Immature natural killer cell (primary cell): ENCODE results near the gene BDKRB1. TPM values are rescaled to one million over a fixed set of nuclear protein-coding genes. Genes with fewer than 3 reads are reported as not detected.
"Not testable (repeated sequence)": the region's sequence is repeated elsewhere in the genome, so short reads cannot be mapped to it uniquely, and the experiment has no call there.

ENCODE experiments used
- DNase-seq, 3 donors: peaks; one replicate each; pipeline ENCODE4 v3.0.0; 2022; ENCODE audit warnings: mixed read lengths in 1 of 3
- H3K27ac Mint-ChIP-seq, 6 donors: one replicate each; pipeline ENCODE4 v1.8.0; 2020; ENCODE audit warnings: mixed read lengths in 6 of 6, mild to moderate bottlenecking in 5 of 6, inconsistent platforms in 4 of 6, moderate library complexity in 3 of 6
- H3K27me3 Mint-ChIP-seq, 3 donors: one replicate each; pipeline ENCODE4 v1.8.0; 2020 to 2021; ENCODE audit warnings: low read depth in 3 of 3, mild to moderate bottlenecking in 3 of 3, mixed read lengths in 3 of 3, moderate library complexity in 3 of 3, inconsistent platforms in 1 of 3
- H3K36me3 Mint-ChIP-seq, 3 donors: one replicate each; pipeline ENCODE4 v1.8.0; 2020; ENCODE audit warnings: mixed read lengths in 3 of 3, inconsistent platforms in 2 of 3, mild to moderate bottlenecking in 2 of 3
- H3K4me1 Mint-ChIP-seq, 2 donors: one replicate each; pipeline ENCODE4 v1.8.0; 2020; ENCODE audit warnings: inconsistent platforms in 2 of 2, mild to moderate bottlenecking in 2 of 2, mixed read lengths in 2 of 2, moderate library complexity in 1 of 2
- H3K4me3 Mint-ChIP-seq, 5 donors: one replicate each; pipeline ENCODE4 v1.8.0; 2020; ENCODE audit warnings: mild to moderate bottlenecking in 5 of 5, mixed read lengths in 5 of 5, inconsistent platforms in 3 of 5, moderate library complexity in 3 of 5
- H3K9me3 Mint-ChIP-seq, 6 donors: one replicate each; pipeline ENCODE4 v1.8.0; 2020; ENCODE audit warnings: mild to moderate bottlenecking in 6 of 6, mixed read lengths in 6 of 6, inconsistent platforms in 4 of 6, moderate library complexity in 3 of 6
- polyA plus RNA-seq, 3 donors: library from polyadenylated mRNA; unstranded; fragments of 300-500 nt; fragmentation: Illumina TruSeq; gene quantifications; one replicate each; pipeline ENCODE4 v1.2.3, GENCODE V29; 2021

The BDKRB1 gene
- polyA plus RNA-seq, 3 donors from 2014 or later: not detected

- no peak overlapping the region for H3K4me3 Mint-ChIP-seq
These were observed 13.9 kb upstream of the BDKRB1 start for GRCh38 chr14:96242126-96242525.

GRCh38 chr14:96243785-96244184 lies 12.2 kb upstream of the BDKRB1 start:
- Mint-ChIP-seq H3K4me3 (no peak overlapping the region), H3K9me3 (no peaks in the 10 kb centered on the region), H3K27ac (no peak overlapping the region), H3K4me1 (no peaks in the 10 kb centered on the region), H3K36me3 (no peaks in the 10 kb centered on the region), H3K27me3 (peaks cover 6 to 7% (median 6%) of the 10 kb centered on the region in 3 donors)
- no peak for DNase-seq

More at GRCh38 chr14:96242126-96242525, 13.9 kb upstream of the BDKRB1 start:
- H3K4me1 Mint-ChIP-seq: no peaks in the 10 kb centered on the region
- no peaks in the 10 kb centered on the region for H3K9me3 Mint-ChIP-seq
- peaks cover 5 to 7% (median 6%) of the 10 kb centered on the region in 3 donors for H3K27me3 Mint-ChIP-seq
- no peak for DNase-seq
- no peak overlapping the region for H3K27ac Mint-ChIP-seq
- no peaks in the 10 kb centered on the region for H3K36me3 Mint-ChIP-seq

GRCh38 chr14:96245074-96245473 lies 10.9 kb upstream of the BDKRB1 start:
- DNase-seq, H3K4me3 Mint-ChIP-seq, H3K27ac Mint-ChIP-seq, H3K9me3 Mint-ChIP-seq, H3K27me3 Mint-ChIP-seq, H3K4me1 Mint-ChIP-seq, H3K36me3 Mint-ChIP-seq: not testable (repeated sequence)

GRCh38 chr14:96245710-96246538 lies 10.1 kb upstream of the BDKRB1 start:
- no peak overlapping the region for H3K4me3 Mint-ChIP-seq
- DNase-seq: no peak
- peaks cover 4 to 6% (median 5%) of the 10 kb centered on the region in 3 donors for H3K27me3 Mint-ChIP-seq
- no peaks in the 10 kb centered on the region for H3K36me3 Mint-ChIP-seq
- no peak overlapping the region for H3K27ac Mint-ChIP-seq
- H3K4me1 Mint-ChIP-seq: no peaks in the 10 kb centered on the region
- H3K9me3 Mint-ChIP-seq: no peaks in the 10 kb centered on the region

GRCh38 chr14:96246539-96246847 lies 9.5 kb upstream of the BDKRB1 start:
- Mint-ChIP-seq H3K27me3 (peaks cover 5 to 8% (median 6%) of the 10 kb centered on the region in 3 donors), H3K4me1 (no peaks in the 10 kb centered on the region), H3K4me3 (no peak overlapping the region), H3K27ac (no peak overlapping the region), H3K9me3 (no peaks in the 10 kb centered on the region), H3K36me3 (no peaks in the 10 kb centered on the region)
- DNase-seq: no peak

GRCh38 chr14:96247031-96247430 lies 9.0 kb upstream of the BDKRB1 start:
- no peak overlapping the region for H3K27ac Mint-ChIP-seq
- H3K4me1 Mint-ChIP-seq: no peaks in the 10 kb centered on the region
- H3K9me3 Mint-ChIP-seq: no peaks in the 10 kb centered on the region
- no peak overlapping the region for H3K4me3 Mint-ChIP-seq
- no peak for DNase-seq
- peaks cover 5 to 10% (median 7%) of the 10 kb centered on the region in 3 donors for H3K27me3 Mint-ChIP-seq
- H3K36me3 Mint-ChIP-seq: no peaks in the 10 kb centered on the region

GRCh38 chr14:96249029-96249428 lies 7.0 kb upstream of the BDKRB1 start:
- no peaks in the 10 kb centered on the region for H3K4me1 Mint-ChIP-seq
- no peaks in the 10 kb centered on the region for H3K36me3 Mint-ChIP-seq
- H3K4me3 Mint-ChIP-seq: no peak overlapping the region
- no peaks in the 10 kb centered on the region for H3K9me3 Mint-ChIP-seq
- no peak for DNase-seq
- H3K27ac Mint-ChIP-seq: no peak overlapping the region
- peaks cover 5 to 17% (median 7%) of the 10 kb centered on the region in 3 donors for H3K27me3 Mint-ChIP-seq

- Mint-ChIP-seq H3K36me3 (no peaks in the 10 kb centered on the region), H3K27me3 (peaks cover 5 to 20% (median 7%) of the 10 kb centered on the region in 3 donors), H3K4me3 (no peak overlapping the region), H3K27ac (no peak overlapping the region), H3K4me1 (no peaks in the 10 kb centered on the region), H3K9me3 (no peaks in the 10 kb centered on the region)
- no peak for DNase-seq
These were observed 5.5 kb upstream of the BDKRB1 start for GRCh38 chr14:96250485-96250884.

- H3K4me1 Mint-ChIP-seq: no peaks in the 10 kb centered on the region
- H3K27ac Mint-ChIP-seq: no peak overlapping the region
- no peaks in the 10 kb centered on the region for H3K36me3 Mint-ChIP-seq
- no peak overlapping the region for H3K4me3 Mint-ChIP-seq
- no peaks in the 10 kb centered on the region for H3K9me3 Mint-ChIP-seq
- peaks cover 5 to 16% (median 5%) of the 10 kb centered on the region in 3 donors for H3K27me3 Mint-ChIP-seq
- DNase-seq: no peak
These were observed 4.3 kb upstream of the BDKRB1 start for GRCh38 chr14:96251656-96252155.

GRCh38 chr14:96252323-96252998 lies 3.5 kb upstream of the BDKRB1 start:
- Mint-ChIP-seq H3K9me3 (no peaks in the 10 kb centered on the region), H3K4me3 (no peak overlapping the region), H3K27me3 (peaks cover 3 to 16% (median 9%) of the 10 kb centered on the region in 3 donors), H3K4me1 (no peaks in the 10 kb centered on the region), H3K27ac (no peak overlapping the region), H3K36me3 (no peaks in the 10 kb centered on the region)
- no peak for DNase-seq

GRCh38 chr14:96252999-96253539 lies 2.9 kb upstream of the BDKRB1 start:
- Mint-ChIP-seq H3K36me3 (no peaks in the 10 kb centered on the region), H3K9me3 (no peaks in the 10 kb centered on the region), H3K27me3 (peaks cover 3 to 16% (median 10%) of the 10 kb centered on the region in 3 donors), H3K4me1 (no peaks in the 10 kb centered on the region), H3K4me3 (no peak overlapping the region), H3K27ac (no peak overlapping the region)
- DNase-seq: no peak

- Mint-ChIP-seq H3K9me3 (no peaks in the 10 kb centered on the region), H3K27ac (no peak overlapping the region), H3K4me3 (no peak overlapping the region), H3K36me3 (no peaks in the 10 kb centered on the region), H3K4me1 (no peaks in the 10 kb centered on the region), H3K27me3 (peaks cover 5 to 16% (median 7%) of the 10 kb centered on the region in 3 donors)
- DNase-seq: no peak
These were observed 1.3 kb upstream of the BDKRB1 start for GRCh38 chr14:96254687-96255086.

- Mint-ChIP-seq H3K4me1 (no peaks in the 10 kb centered on the region), H3K9me3 (no peaks in the 10 kb centered on the region), H3K36me3 (no peaks in the 10 kb centered on the region), H3K27ac (no peak overlapping the region), H3K27me3 (peaks cover 5 to 13% (median 8%) of the 10 kb centered on the region in 3 donors), H3K4me3 (no peak overlapping the region)
- DNase-seq: no peak
These were observed 397 bp downstream of the BDKRB1 start for GRCh38 chr14:96256407-96256806.

- Mint-ChIP-seq H3K27ac (no peak overlapping the region), H3K9me3 (no peaks in the 10 kb centered on the region), H3K27me3 (peaks cover 3 to 9% (median 8%) of the 10 kb centered on the region in 3 donors), H3K36me3 (no peaks in the 10 kb centered on the region), H3K4me1 (no peaks in the 10 kb centered on the region), H3K4me3 (no peak overlapping the region)
- DNase-seq: no peak
These were observed 1.0 kb downstream of the BDKRB1 start for GRCh38 chr14:96257056-96257455.
